HepG2 (cell line): ENCODE measurements around the gene CD44. TPM values are rescaled to one million over a fixed set of nuclear protein-coding genes. Genes with fewer than 3 reads are reported as not detected.

Source experiments
- ATAC-seq: fragments of 200-7000 bp; cut with Tn5 transposase; 3 replicates; pipeline ENCODE4 v1.9.1; 2020; ENCODE audit warnings: mild to moderate bottlenecking, moderate library complexity
- BruUV-seq: library from RNA; stranded (reverse); fragments of 400-500 nt; replicated peaks from 2 replicates; lab custom pipeline; 2021; lab: Mats Ljungman, UMichigan
- CTCF ChIA-PET: fragments of 300-600 bp; formaldehyde crosslinking; extraction: SDS; loops from one replicate; lab custom pipeline; 2021; ENCODE audit warnings: low total read pairs, inconsistent platforms, low intra/inter-chr PET ratio; lab: Yijun Ruan, JAX
- POLR2A ChIA-PET: fragments of 350-600 bp; sonication (Branson Sonifier 250); formaldehyde crosslinking; loops from one replicate; lab custom pipeline; 2020; ENCODE audit warnings: antibody characterized with exemption, inconsistent platforms; lab: Yijun Ruan, JAX
- DNase-seq: peaks from one replicate; pipeline ENCODE4 v3.0.0-alpha.2; 2015; ENCODE audit warnings: low spot score
- FAIRE-seq: peaks from 3 replicates; lab custom pipeline; 2011; peaks lifted over from hg19 to GRCh38; lab: Jason Lieb, UNC
- H2AFZ ChIP-seq: one replicate; pipeline ENCODE4 v1.6.1; 2011; ENCODE audit warnings: low read length, inconsistent platforms
- H3K27ac ChIP-seq: fragments of 300-600 bp; 3 replicates; pipeline ENCODE4 v1.8.0; 2011; ENCODE audit warnings: mixed run types, mild to moderate bottlenecking, mixed read lengths, low read length, inconsistent platforms; ENCODE audit not compliant: insufficient read depth; ENCODE audit errors: extremely low read length
- H3K27me3 ChIP-seq, 2 experiments: fragments of 200-600 bp in 1 of 2; 2 replicates in 1 of 2; 3 replicates in 1 of 2; pipeline versions ENCODE4 v1.6.0 to v1.8.0; 2011; ENCODE audit warnings: low read length in 2 of 2, mild to moderate bottlenecking in 2 of 2, moderate library complexity in 2 of 2, inconsistent platforms in 1 of 2; ENCODE audit not compliant: insufficient read depth in 2 of 2, control insufficient read depth in 1 of 2
- H3K36me3 ChIP-seq, 2 experiments: fragments of 200-600 bp in 1 of 2; replicated peaks in 1 of 2; 2 replicates in 1 of 2; 3 replicates in 1 of 2; pipeline versions ENCODE4 v1.5.1 to v1.8.0; 2011; ENCODE audit warnings: low read length in 2 of 2, inconsistent platforms in 1 of 2; ENCODE audit not compliant: insufficient read depth in 2 of 2, control insufficient read depth in 1 of 2
- H3K4me1 ChIP-seq: 2 replicates; pipeline ENCODE4 v1.5.1; 2012; ENCODE audit warnings: low read length, inconsistent platforms; ENCODE audit not compliant: insufficient read depth
- H3K4me2 ChIP-seq: 2 replicates; pipeline ENCODE4 v1.6.0; 2011; ENCODE audit warnings: low read depth, low read length, inconsistent platforms
- H3K4me3 ChIP-seq, 3 experiments: fragments of 200-600 bp in 1 of 3; sonication (generic), shearing (Covaris generic) in 1 of 3; replicated peaks in 1 of 3; 2 replicates each; pipeline ENCODE4 v1.5.1; 2011 to 2016; ENCODE audit warnings: low read length in 3 of 3, inconsistent platforms in 2 of 3, low read depth in 2 of 3, mild to moderate bottlenecking in 2 of 3, control low read depth in 1 of 3, mixed read lengths in 1 of 3; ENCODE audit not compliant: insufficient read depth in 1 of 3
- H3K79me2 ChIP-seq: one replicate; pipeline ENCODE4 v1.6.1; 2011; ENCODE audit warnings: low read length, inconsistent platforms; ENCODE audit not compliant: insufficient read depth
- H3K9ac ChIP-seq: 2 replicates; pipeline ENCODE4 v1.6.0; 2011; ENCODE audit warnings: mild to moderate bottlenecking, low read depth, low read length, inconsistent platforms; ENCODE audit not compliant: insufficient read depth
- H3K9me3 ChIP-seq: 2 replicates; pipeline ENCODE4 v1.5.1; 2012; ENCODE audit warnings: mild to moderate bottlenecking, low read length
- H4K20me1 ChIP-seq: 2 replicates; pipeline ENCODE4 v1.6.0; 2011; ENCODE audit warnings: inconsistent platforms, mild to moderate bottlenecking, low read length, moderate library complexity; ENCODE audit not compliant: insufficient read depth
- CEBPB ChIP-seq: IDR thresholded peaks from 2 replicates; pipeline ENCODE4 v1.6.1; 2011; ENCODE audit warnings: low read depth, low read length, improper control_type of control experiment, borderline replicate concordance
- CSRNP2 ChIP-seq: sonication (generic); formaldehyde crosslinking; conservative IDR thresholded peaks from 2 replicates; pipeline ENCODE4 v1.8.0; 2022; ENCODE audit warnings: low read depth, missing genetic modification reagents
- PHF20 ChIP-seq: sonication (generic); formaldehyde crosslinking; IDR thresholded peaks from 2 replicates; pipeline ENCODE4 v1.5.0; 2020; ENCODE audit warnings: mild to moderate bottlenecking, missing genetic modification reagents
- RAD21 ChIP-seq: fragments of 450-650 bp; formaldehyde crosslinking; IDR thresholded peaks from 2 replicates; pipeline ENCODE4 v1.5.0; 2020; ENCODE audit warnings: mild to moderate bottlenecking
- U2AF2 ChIP-seq: fragments of 200-400 bp; formaldehyde crosslinking; IDR thresholded peaks from 2 replicates; pipeline ENCODE4 v1.6.1; 2017; ENCODE audit warnings: low read depth, mild to moderate bottlenecking, low read length
- ZNF276 ChIP-seq: sonication (generic); formaldehyde crosslinking; IDR thresholded peaks from 2 replicates; pipeline ENCODE4 v1.4.0; 2020; ENCODE audit warnings: mild to moderate bottlenecking, low read depth, missing genetic modification reagents
- ZNF44 ChIP-seq: sonication (generic); formaldehyde crosslinking; IDR thresholded peaks from 2 replicates; pipeline ENCODE4 v1.5.1; 2020; ENCODE audit warnings: mild to moderate bottlenecking, missing genetic modification reagents
- WGBS: methylation state at CpG from one replicate; pipeline ENCODE4 v1.1.6; 2017; ENCODE audit warnings: low lambda C conversion rate; 5-methylcytosine and 5-hydroxymethylcytosine counted together
- in situ Hi-C: cut with HindIII; loops from 2 replicates; pipeline ENCODE4 v1.10.0; 2017; ENCODE audit warnings: low pct_unique_long_range_greater_than_20kb; ENCODE audit not compliant: extremely low pct_ligation_motif_present
- intact Hi-C: fragments of 100-400 bp; cut with micrococcal nuclease; formaldehyde crosslinking; loops from one replicate; pipeline ENCODE4 v1.10.0; 2022; ENCODE audit not compliant: unreplicated experiment
- polyA plus RNA-seq, 8 experiments: library from polyadenylated mRNA; depleted of rRNA in 3 of 8; stranded (reverse) in 7 of 8; unstranded in 1 of 8; fragments of >200 nt; fragmentation: Illumina TruSeq in 4 of 8; extraction: Trizol in 4 of 8; gene quantifications; 2 replicates each; pipeline versions ENCODE4 v1.2.1 to v1.2.3, GENCODE V29; 2011 to 2016; ENCODE audit warnings: low read depth in 4 of 8, missing spikeins in 1 of 8, mixed read lengths in 1 of 8; ENCODE audit not compliant: insufficient read depth in 1 of 8
- total RNA-seq, 5 experiments: library from RNA; depleted of rRNA; stranded (reverse); fragments of >200 nt; fragmentation: Illumina TruSeq; extraction: Trizol; gene quantifications; 2 replicates each; pipeline ENCODE4 v1.2.3, GENCODE V29; 2016; ENCODE audit warnings: low read depth in 1 of 5

The CD44 gene
- total and polyA plus RNA-seq, 2 of the 13 experiments (the other 11 are each of a cell fraction or from before 2014, with no cell fraction given): 0.02 to 0.11 TPM

DNA sequence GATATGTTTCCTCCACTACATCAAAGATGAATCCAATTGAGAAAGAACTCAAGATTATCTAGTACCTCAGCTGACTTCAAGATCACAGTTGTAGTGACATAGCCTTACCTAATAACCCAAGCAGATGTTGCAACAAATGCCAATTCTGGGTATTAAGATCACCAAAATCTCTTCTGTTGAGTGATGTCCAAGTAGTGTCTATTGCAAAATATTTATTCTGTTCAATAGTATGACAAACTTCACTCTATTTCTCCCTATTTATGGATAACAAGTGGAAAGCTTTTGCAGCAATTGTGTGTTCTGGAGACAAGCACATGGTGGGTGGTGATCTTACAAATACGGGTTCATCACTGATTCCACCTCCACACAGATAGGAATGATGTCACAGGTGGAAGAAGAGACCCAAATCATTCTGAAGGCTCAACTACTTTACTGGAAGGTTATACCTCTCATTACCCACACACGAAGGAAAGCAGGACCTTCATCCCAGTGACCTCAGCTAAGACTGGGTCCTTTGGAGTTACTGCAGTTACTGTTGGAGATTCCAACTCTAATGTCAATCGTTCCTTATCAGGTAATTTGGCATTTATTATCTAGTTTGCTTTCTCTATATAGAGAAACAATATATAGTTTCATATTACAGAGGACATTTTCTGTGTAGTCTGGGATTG is 72.0 kb downstream of the CD44 start:
- FAIRE-seq (no peak), ATAC-seq (no peak), DNase-seq (no peak)
- H3K27ac ChIP-seq: no peak overlapping the region
- BruUV-seq: no TSS peak
- no peak overlapping the region for H3K9ac ChIP-seq
- H3K27me3 ChIP-seq: no peaks in the 10 kb centered on the region
- no peaks in the 10 kb centered on the region for H4K20me1 ChIP-seq
- WGBS: 24% methylated on average over 3 of the region's 3 CpGs
- H3K4me1 ChIP-seq: no peaks in the 10 kb centered on the region
- no peak overlapping the region for H3K4me2 ChIP-seq
- POLR2A ChIA-PET: no interaction called here
- no peaks in the 10 kb centered on the region for H3K79me2 ChIP-seq
- no peak overlapping the region for H2AFZ ChIP-seq
- H3K4me3 ChIP-seq: no peak overlapping the region
- intact Hi-C loops: no loop called here
- no peaks in the 10 kb centered on the region for H3K9me3 ChIP-seq
- no peaks in the 10 kb centered on the region for H3K36me3 ChIP-seq
- CTCF ChIA-PET: no interaction called here
- no peak for TF ChIP-seq ZNF44 (CRISPR knock-in tag)
- no peak for TF ChIP-seq ZNF276 (CRISPR knock-in tag)
- no peak for TF ChIP-seq U2AF2
- TF ChIP-seq PHF20 (CRISPR knock-in tag): no peak
- TF ChIP-seq CSRNP2: no peak
- no peak for TF ChIP-seq RAD21 (CRISPR knock-in tag)
- TF ChIP-seq CEBPB: peak; percentile 13; the same call in 1 of the 2 replicates
- TF ChIP-seq, all 625 proteins: peak for 1
- in situ Hi-C loops: no loop called here
